ENCODE results near the gene LGI2.
"Not testable (repeated sequence)": the region's sequence is repeated elsewhere in the genome, so short reads cannot be mapped to it uniquely, and the experiment has no call there.

The LGI2 gene

DNA sequence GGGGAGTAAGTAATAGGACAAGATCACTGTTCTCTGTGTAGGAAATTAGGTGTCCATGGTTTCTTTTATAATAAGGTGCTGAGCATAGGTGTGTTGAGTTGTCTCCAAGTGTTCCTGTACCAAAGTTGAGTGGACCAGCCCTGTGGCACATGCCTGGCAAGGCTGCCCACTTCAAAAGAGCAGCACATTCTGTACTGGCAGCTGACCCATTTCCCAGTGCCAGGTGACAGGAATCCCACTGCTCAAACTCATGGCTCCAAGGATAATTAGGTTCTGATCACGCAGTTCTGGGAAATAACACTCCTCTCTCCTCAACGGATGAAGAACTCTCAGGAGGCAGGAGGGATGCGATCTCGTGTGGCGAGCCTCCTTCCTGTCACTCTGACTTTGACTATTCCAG lies 12.8 kb upstream of the LGI2 start:
- H3K4me3 ChIP-seq (ENCODE audit: low read depth in 1 of 2, low read length in 2 of 2) = no peak overlapping the region
- no peaks in the 10 kb centered on the region for H3K4me1 ChIP-seq (ENCODE audit: insufficient read depth, low read length)
- no peaks in the 10 kb centered on the region for H3K36me3 ChIP-seq (ENCODE audit: insufficient read depth, low read length)
- H3K9me3 ChIP-seq (ENCODE audit: low read length) = no peaks in the 10 kb centered on the region
- no peak overlapping the region for H3K9ac ChIP-seq (ENCODE audit: low read length)
- H3K27ac ChIP-seq (ENCODE audit: low read depth, low read length) = no peak overlapping the region
- H3K27me3 ChIP-seq (ENCODE audit: control insufficient read depth in 1 of 2, insufficient read depth in 2 of 2, low read length in 2 of 2) = no peaks in the 10 kb centered on the region

DNA sequence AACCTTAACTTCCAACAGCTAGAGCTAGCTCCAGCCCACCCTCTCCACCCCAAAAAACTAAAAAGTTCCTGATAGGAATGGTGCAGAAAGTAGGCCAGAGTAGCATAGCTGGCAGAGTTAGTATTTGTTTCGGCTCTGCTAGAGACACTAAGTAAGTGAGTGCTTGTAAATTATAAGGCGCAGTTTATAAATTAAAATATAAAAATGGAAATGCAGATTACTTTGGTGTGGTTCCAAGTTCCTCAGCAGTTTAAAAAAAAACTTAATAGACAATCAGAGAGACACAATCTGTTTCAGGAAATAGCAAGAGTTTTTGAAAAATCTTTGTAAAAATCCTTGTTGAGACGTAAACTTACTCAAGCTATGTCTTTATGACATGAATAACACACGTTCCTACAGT lies 2.8 kb upstream of the LGI2 start:
- Histone ChIP-seq H3K9ac (ENCODE audit: low read length) (no peak overlapping the region), H3K27ac (ENCODE audit: low read depth, low read length) (no peak overlapping the region)

DNA sequence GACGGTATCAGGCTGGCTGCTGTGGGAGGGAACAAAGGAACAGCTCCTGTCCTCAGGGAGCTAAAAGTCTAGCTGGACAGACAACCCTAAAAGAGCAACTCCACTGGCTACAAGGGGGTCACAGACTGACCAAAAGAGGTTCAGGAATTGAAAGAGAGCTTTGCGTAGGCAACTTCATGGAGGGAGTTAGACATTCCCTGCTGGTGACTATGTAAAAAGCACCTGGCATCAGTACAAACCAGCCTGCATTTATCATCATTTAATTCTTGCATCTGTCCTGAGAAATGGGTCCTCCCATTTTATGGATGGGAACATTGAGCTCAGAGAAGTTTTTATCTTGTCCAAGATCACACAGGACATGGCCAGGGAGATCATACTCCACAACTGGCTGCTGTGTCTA lies 1.4 kb upstream of the LGI2 start:
- Histone ChIP-seq H3K4me3 (ENCODE audit: low read depth in 1 of 2, low read length in 2 of 2) (no peak overlapping the region), H3K36me3 (ENCODE audit: insufficient read depth, low read length) (no peaks in the 10 kb centered on the region), H3K4me1 (ENCODE audit: insufficient read depth, low read length) (peaks cover 6% of the 10 kb centered on the region), H3K9ac (ENCODE audit: low read length) (no peak overlapping the region), H3K27ac (ENCODE audit: low read depth, low read length) (no peak overlapping the region), H3K27me3 (ENCODE audit: control insufficient read depth in 1 of 2, insufficient read depth in 2 of 2, low read length in 2 of 2) (peaks cover 0 to 7% of the 10 kb centered on the region in 2 donors), H3K9me3 (ENCODE audit: low read length) (no peaks in the 10 kb centered on the region)

More for the DNA sequence above, 2.8 kb upstream of the LGI2 start:
- peaks cover 6% of the 10 kb centered on the region for H3K4me1 ChIP-seq (ENCODE audit: insufficient read depth, low read length)
- no peaks in the 10 kb centered on the region for H3K9me3 ChIP-seq (ENCODE audit: low read length)
- H3K4me3 ChIP-seq (ENCODE audit: low read depth in 1 of 2, low read length in 2 of 2) = no peak overlapping the region
- H3K27me3 ChIP-seq (ENCODE audit: control insufficient read depth in 1 of 2, insufficient read depth in 2 of 2, low read length in 2 of 2) = peaks cover 0 to 7% of the 10 kb centered on the region in 2 donors
- H3K36me3 ChIP-seq (ENCODE audit: insufficient read depth, low read length) = no peaks in the 10 kb centered on the region

DNA sequence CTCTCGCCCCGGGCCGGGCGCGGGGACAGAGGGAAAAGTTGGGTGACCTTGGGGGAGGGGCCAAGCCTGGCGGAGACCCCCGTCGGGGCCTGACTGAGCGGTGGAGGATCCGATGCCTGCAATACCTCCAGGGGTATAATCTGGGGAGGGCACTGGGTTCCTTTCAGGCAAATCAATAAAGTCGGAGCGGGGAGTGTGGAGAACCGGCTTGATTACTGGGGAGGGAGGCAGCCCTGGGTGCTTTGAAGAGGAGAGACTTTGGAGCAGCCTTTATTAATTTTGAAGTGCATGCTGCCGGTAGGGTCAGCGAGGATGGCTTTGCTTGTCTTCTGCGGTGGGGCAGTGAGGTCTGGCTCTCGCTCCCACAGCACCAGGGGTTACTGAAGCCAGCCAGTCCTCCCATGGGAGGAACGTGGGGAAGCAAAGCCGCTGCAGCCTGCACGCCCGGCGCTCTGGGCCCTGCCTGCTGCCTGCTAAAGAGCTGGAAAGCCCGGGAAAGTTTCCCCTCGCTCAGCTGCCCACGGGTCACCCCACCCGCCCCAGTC lies 403 bp upstream of the LGI2 start:
- H3K9ac ChIP-seq (ENCODE audit: low read length) = no peak overlapping the region
- H3K4me1 ChIP-seq (ENCODE audit: insufficient read depth, low read length) = peaks cover 6% of the 10 kb centered on the region
- peaks cover 0 to 7% of the 10 kb centered on the region in 2 donors for H3K27me3 ChIP-seq (ENCODE audit: control insufficient read depth in 1 of 2, insufficient read depth in 2 of 2, low read length in 2 of 2)
- peak overlapping the region; percentile 1 for H3K27ac ChIP-seq (ENCODE audit: low read depth, low read length)
- peak overlapping the region; percentile 49 to 64 for H3K4me3 ChIP-seq (ENCODE audit: low read depth in 1 of 2, low read length in 2 of 2)
- H3K9me3 ChIP-seq (ENCODE audit: low read length) = no peaks in the 10 kb centered on the region
- no peaks in the 10 kb centered on the region for H3K36me3 ChIP-seq (ENCODE audit: insufficient read depth, low read length)

DNA sequence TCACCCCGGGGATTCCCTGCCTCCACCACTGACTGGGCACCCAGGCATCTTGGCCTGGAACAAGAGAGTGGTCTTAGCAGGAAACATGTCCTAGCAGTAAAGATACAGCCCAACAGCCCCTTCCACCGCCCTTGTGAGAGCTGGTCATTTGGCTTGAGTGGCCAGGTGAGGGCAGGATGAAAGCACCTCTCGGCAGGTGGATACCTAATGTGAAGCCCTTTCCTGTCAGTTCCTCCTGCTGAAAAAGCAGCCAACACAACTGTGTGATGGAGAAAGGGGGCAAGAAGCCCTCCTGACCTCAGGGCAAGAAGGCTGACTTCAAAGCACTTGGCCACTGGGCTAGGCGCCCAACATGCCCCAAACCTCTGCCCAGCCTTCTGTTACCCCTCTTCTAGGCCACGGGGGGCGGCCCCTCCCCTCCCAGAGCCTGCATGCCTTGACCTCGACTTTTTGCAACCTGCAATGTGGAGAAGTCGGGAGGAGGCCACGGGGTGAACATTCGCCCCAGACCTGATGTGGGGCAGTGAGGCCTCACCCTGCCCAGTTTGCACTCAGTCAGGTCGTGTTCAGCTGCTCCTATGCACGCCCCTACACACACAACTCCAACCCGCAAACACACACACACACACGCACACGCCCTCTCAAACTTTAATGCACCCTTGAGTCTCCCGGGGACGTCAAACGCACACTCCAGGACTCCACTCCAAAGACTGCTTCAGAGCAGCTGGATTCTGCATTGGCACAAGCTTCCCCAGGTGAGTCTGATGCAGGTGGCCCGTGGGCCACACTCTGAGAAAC lies 1.1 kb downstream of the LGI2 start:
- Histone ChIP-seq H3K9ac (ENCODE audit: low read length) (no peak overlapping the region), H3K27ac (ENCODE audit: low read depth, low read length) (no peak overlapping the region), H3K36me3 (ENCODE audit: insufficient read depth, low read length) (no peaks in the 10 kb centered on the region), H3K4me1 (ENCODE audit: insufficient read depth, low read length) (peaks cover 6% of the 10 kb centered on the region), H3K9me3 (ENCODE audit: low read length) (no peaks in the 10 kb centered on the region), H3K4me3 (ENCODE audit: low read depth in 1 of 2, low read length in 2 of 2) (peak overlapping the region; percentile 47 to 59), H3K27me3 (ENCODE audit: control insufficient read depth in 1 of 2, insufficient read depth in 2 of 2, low read length in 2 of 2) (peaks cover 0 to 7% of the 10 kb centered on the region in 2 donors)

DNA sequence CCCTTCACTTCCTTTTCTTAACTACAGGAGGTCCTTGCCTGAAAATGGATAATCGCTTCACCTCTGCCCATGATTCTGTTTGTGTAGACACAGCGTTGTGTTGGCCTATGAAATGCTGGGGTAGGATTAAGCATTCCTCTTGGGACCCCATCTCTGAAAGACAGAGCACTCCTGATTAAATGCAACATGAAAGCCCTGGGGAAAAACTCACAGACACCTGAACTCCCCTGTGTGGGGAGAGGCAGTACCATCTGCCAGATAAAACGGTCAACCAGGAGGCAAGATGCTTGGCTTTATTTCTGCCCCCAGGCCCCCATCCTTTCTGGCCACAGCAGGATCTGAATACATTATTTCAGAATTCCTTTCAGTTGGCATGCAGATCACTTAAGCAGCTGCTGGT lies 1.9 kb downstream of the LGI2 start:
- Histone ChIP-seq H3K9ac (ENCODE audit: low read length) (no peak overlapping the region), H3K4me3 (ENCODE audit: low read depth in 1 of 2, low read length in 2 of 2) (no peak overlapping the region), H3K36me3 (ENCODE audit: insufficient read depth, low read length) (no peaks in the 10 kb centered on the region), H3K27ac (ENCODE audit: low read depth, low read length) (no peak overlapping the region), H3K9me3 (ENCODE audit: low read length) (no peaks in the 10 kb centered on the region), H3K27me3 (ENCODE audit: control insufficient read depth in 1 of 2, insufficient read depth in 2 of 2, low read length in 2 of 2) (peaks cover 0 to 7% of the 10 kb centered on the region in 2 donors), H3K4me1 (ENCODE audit: insufficient read depth, low read length) (peaks cover 6% of the 10 kb centered on the region)

DNA sequence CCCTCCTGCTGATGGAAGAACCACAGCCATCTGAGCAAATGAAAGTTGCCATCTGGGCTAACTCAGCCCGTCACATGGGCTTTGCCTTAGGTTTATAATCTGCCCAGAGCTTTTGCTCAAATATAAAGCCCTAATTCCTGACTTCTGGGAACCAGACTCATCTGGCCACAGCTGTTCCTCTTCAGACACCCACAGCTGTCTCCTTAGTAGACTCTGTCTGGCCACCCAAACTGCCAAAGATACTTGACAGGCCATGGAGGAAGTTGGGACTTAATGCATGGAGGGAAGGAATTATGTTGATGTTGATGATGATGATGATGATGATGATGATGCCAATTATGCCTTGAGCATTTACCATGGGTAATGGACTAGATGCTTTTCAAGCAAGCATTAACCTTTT lies 8.0 kb downstream of the LGI2 start:
- no peaks in the 10 kb centered on the region for H3K36me3 ChIP-seq (ENCODE audit: insufficient read depth, low read length)
- no peaks in the 10 kb centered on the region for H3K27me3 ChIP-seq (ENCODE audit: control insufficient read depth in 1 of 2, insufficient read depth in 2 of 2, low read length in 2 of 2)
- H3K9ac ChIP-seq (ENCODE audit: low read length) = no peak overlapping the region
- no peak overlapping the region for H3K27ac ChIP-seq (ENCODE audit: low read depth, low read length)
- H3K4me3 ChIP-seq (ENCODE audit: low read depth in 1 of 2, low read length in 2 of 2) = no peak overlapping the region
- no peaks in the 10 kb centered on the region for H3K9me3 ChIP-seq (ENCODE audit: low read length)
- H3K4me1 ChIP-seq (ENCODE audit: insufficient read depth, low read length) = no peaks in the 10 kb centered on the region

DNA sequence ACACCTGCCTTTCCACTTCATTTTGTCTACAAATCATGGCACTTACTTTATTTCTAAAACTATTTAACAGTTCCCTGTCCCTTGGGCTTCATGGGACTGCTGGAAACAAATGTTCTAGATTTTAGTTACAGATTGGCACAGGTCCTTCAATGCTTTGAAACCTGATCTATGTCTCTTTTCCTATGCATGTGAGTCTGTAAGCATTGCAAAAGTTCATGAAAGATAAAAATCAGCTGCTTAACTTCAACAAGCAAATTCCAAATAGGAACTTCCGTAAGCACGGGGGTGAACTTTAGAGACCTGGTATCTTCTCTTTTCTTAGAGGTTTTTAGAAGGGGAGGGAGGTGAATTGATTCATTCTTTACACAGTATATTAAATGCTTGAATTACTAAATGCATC lies 9.5 kb downstream of the LGI2 start:
- Histone ChIP-seq H3K4me1 (ENCODE audit: insufficient read depth, low read length) (no peaks in the 10 kb centered on the region), H3K9ac (ENCODE audit: low read length) (no peak overlapping the region), H3K27ac (ENCODE audit: low read depth, low read length) (no peak overlapping the region), H3K36me3 (ENCODE audit: insufficient read depth, low read length) (no peaks in the 10 kb centered on the region), H3K9me3 (ENCODE audit: low read length) (no peaks in the 10 kb centered on the region), H3K4me3 (ENCODE audit: low read depth in 1 of 2, low read length in 2 of 2) (no peak overlapping the region), H3K27me3 (ENCODE audit: control insufficient read depth in 1 of 2, insufficient read depth in 2 of 2, low read length in 2 of 2) (no peaks in the 10 kb centered on the region)

DNA sequence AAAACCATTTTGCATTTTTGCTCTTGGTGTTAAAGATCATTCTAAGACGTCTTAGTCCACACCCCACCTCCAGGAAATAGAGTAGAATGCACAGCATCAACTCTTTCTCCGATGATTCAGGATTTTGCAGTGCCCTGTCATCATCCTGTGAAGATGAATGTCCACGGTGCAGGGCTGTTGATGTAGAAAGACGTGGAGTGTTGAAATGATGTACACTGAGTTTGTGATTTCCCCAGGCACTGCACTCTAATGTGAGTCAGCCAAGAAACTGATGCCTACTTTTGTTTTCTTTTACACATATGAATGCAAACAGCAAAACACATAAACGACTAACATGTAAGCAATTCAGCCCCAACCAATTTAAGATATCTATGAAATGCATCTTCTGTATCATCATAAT lies 10.5 kb downstream of the LGI2 start:
- Histone ChIP-seq H3K36me3 (ENCODE audit: insufficient read depth, low read length) (no peaks in the 10 kb centered on the region), H3K27me3 (ENCODE audit: control insufficient read depth in 1 of 2, insufficient read depth in 2 of 2, low read length in 2 of 2) (no peaks in the 10 kb centered on the region), H3K9me3 (ENCODE audit: low read length) (no peaks in the 10 kb centered on the region), H3K4me1 (ENCODE audit: insufficient read depth, low read length) (peaks cover under 1% of the 10 kb centered on the region), H3K27ac (ENCODE audit: low read depth, low read length) (no peak overlapping the region), H3K9ac (ENCODE audit: low read length) (no peak overlapping the region), H3K4me3 (ENCODE audit: low read depth in 1 of 2, low read length in 2 of 2) (no peak overlapping the region)

DNA sequence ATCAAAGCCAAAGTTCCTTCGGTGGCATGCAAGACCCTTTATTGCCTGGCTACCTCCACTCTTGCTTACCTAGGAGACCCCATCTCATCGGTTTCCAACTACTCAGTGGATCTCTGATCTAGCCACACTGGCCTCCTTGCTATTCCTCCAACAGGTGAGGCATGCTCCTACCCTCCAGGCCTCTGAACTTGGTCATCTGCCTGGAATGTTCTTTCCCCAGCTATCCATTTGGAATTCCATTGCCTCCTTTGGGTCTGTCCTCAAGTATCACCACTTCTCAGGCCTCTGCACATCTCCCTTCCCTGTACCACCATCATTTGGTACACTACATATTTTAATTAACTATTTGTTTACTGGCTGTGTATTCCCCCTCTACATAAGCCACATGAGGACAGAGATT lies 11.2 kb downstream of the LGI2 start:
- Histone ChIP-seq H3K36me3 (ENCODE audit: insufficient read depth, low read length) (no peaks in the 10 kb centered on the region), H3K9me3 (ENCODE audit: low read length) (no peaks in the 10 kb centered on the region), H3K27me3 (ENCODE audit: control insufficient read depth in 1 of 2, insufficient read depth in 2 of 2, low read length in 2 of 2) (no peaks in the 10 kb centered on the region), H3K4me1 (ENCODE audit: insufficient read depth, low read length) (peaks cover 8% of the 10 kb centered on the region), H3K9ac (ENCODE audit: low read length) (no peak overlapping the region), H3K4me3 (ENCODE audit: low read depth in 1 of 2, low read length in 2 of 2) (no peak overlapping the region), H3K27ac (ENCODE audit: low read depth, low read length) (no peak overlapping the region)

DNA sequence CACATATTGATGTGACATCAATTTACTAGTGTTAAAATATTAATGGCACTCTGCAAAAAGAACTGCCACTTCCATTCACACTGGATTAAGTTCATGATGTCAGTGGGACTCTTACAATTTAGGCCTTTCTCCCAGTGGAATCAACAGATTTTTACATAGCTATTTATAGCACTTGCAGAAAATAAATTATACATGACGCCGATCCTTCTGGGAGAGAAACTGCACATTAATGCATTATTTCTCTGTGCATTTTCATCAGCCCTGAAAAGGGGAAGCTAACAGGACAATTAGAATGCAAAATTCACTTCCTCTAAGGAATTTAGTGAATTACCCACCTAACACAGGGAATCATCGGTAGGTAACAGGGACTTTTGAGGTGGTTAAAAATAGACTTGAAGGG lies 15.7 kb downstream of the LGI2 start:
- no peaks in the 10 kb centered on the region for H3K9me3 ChIP-seq (ENCODE audit: low read length)
- no peak overlapping the region for H3K27ac ChIP-seq (ENCODE audit: low read depth, low read length)
- no peak overlapping the region for H3K4me3 ChIP-seq (ENCODE audit: low read depth in 1 of 2, low read length in 2 of 2)
- no peak overlapping the region for H3K9ac ChIP-seq (ENCODE audit: low read length)
- no peaks in the 10 kb centered on the region for H3K36me3 ChIP-seq (ENCODE audit: insufficient read depth, low read length)
- no peaks in the 10 kb centered on the region for H3K27me3 ChIP-seq (ENCODE audit: control insufficient read depth in 1 of 2, insufficient read depth in 2 of 2, low read length in 2 of 2)
- peaks cover 23% of the 10 kb centered on the region for H3K4me1 ChIP-seq (ENCODE audit: insufficient read depth, low read length)

DNA sequence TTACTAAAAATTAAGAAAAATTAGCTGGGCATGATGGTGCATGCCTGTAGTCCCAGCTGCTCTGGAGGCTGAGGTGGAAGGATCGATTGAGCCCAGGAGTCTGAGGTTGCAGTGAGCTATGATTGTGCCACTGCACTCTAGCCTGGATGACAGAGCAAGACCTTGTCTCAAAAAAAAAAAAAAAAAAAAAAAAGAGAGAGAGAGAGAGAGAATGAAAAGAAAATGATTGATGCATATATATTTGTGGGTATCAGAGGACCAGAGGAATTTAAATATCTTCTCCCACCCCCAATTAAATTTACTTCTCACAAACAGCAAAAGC lies 16.1 kb downstream of the LGI2 start:
- H3K27ac ChIP-seq (ENCODE audit: low read depth, low read length); H3K9me3 ChIP-seq (ENCODE audit: low read length); H3K27me3 ChIP-seq (ENCODE audit: control insufficient read depth in 1 of 2, insufficient read depth in 2 of 2, low read length in 2 of 2); H3K4me3 ChIP-seq (ENCODE audit: low read depth in 1 of 2, low read length in 2 of 2); H3K36me3 ChIP-seq (ENCODE audit: insufficient read depth, low read length); H3K9ac ChIP-seq (ENCODE audit: low read length): not testable (repeated sequence)
- H3K4me1 ChIP-seq (ENCODE audit: insufficient read depth, low read length) = peaks cover 23% of the 10 kb centered on the region

All from muscle layer of colon (tissue), 2 donors.